GM12873 (cell line): Measurements from ENCODE around the gene PLEKHA3.

Experiments used
- CTCF ChIP-seq: IDR thresholded peaks from 2 replicates; pipeline ENCODE4 v1.5.1; 2012; ENCODE audit warnings: low read depth, mild to moderate bottlenecking, moderate library complexity, low read length, control low read depth; ENCODE audit not compliant: insufficient read depth; ENCODE audit errors: missing control alignments

PLEKHA3 gene

GRCh38 chr2:178480227-178481181 is at the start of gene PLEKHA3:
Gene PLEKHA3, plus strand, starts transcription at chr2:178480457. Its CDS starts 413 bp downstream, at chr2:178480870.
- TF ChIP-seq CTCF, result no peak

- no peak for TF ChIP-seq CTCF
Observed at GRCh38 chr2:178436662-178437061, 43.6 kb upstream of the PLEKHA3 start.

- TF ChIP-seq CTCF, result no peak
Observed at GRCh38 chr2:178441426-178441825, 38.8 kb upstream of the PLEKHA3 start.

- TF ChIP-seq CTCF, result no peak
Observed at GRCh38 chr2:178448968-178449661, 31.1 kb upstream of the PLEKHA3 start.

GRCh38 chr2:178449700-178450523 is 30.3 kb upstream of the PLEKHA3 start:
- no peak for TF ChIP-seq CTCF

- TF ChIP-seq CTCF, result no peak
Observed at GRCh38 chr2:178450524-178450773, 29.8 kb upstream of the PLEKHA3 start.
